HUDEP-2 (cell line): Measurements from ENCODE around the gene HSPA5.
"Not testable (repeated sequence)": the region's sequence is repeated elsewhere in the genome, so short reads cannot be mapped to it uniquely, and the experiment has no call there.

Experiments used
- DNase-seq, 76 experiments: peaks; one replicate each; lab custom pipeline; 2025; ENCODE audit not compliant: unreplicated experiment in 76 of 76; lab: John Stamatoyannopoulos, UW

HSPA5 gene

GRCh38 chr9:125243792-125244260 is 2.7 kb upstream of the HSPA5 start:
- DNase-seq: no peak

GRCh38 chr9:125241863-125242739 is 958 bp upstream of the HSPA5 start:
- peak in 10 of 76 experiments; percentile 12 to 67 (median 24) for DNase-seq

- DNase-seq: peak in 40 of 76 experiments; percentile 10 to 71 (median 40)
These were observed 519 bp downstream of the HSPA5 start for GRCh38 chr9:125240649-125240999.

- DNase-seq: no peak
These were observed 1.2 kb downstream of the HSPA5 start for GRCh38 chr9:125239631-125240597.

GRCh38 chr9:125238915-125239446 is 2.2 kb downstream of the HSPA5 start:
- DNase-seq: no peak

- no peak for DNase-seq
These were observed 2.8 kb downstream of the HSPA5 start for GRCh38 chr9:125238127-125238914.

GRCh38 chr9:125236520-125237159 is 4.5 kb downstream of the HSPA5 start:
- DNase-seq: not testable (repeated sequence)

GRCh38 chr9:125235804-125236519 is 5.2 kb downstream of the HSPA5 start:
- DNase-seq: no peak

- not testable (repeated sequence) for DNase-seq
These were observed 7.0 kb downstream of the HSPA5 start for GRCh38 chr9:125234099-125234498.

- DNase-seq: no peak
These were observed 7.5 kb downstream of the HSPA5 start for GRCh38 chr9:125233678-125234077.

- DNase-seq: no peak
These were observed 13.4 kb downstream of the HSPA5 start for GRCh38 chr9:125227761-125228160.

- DNase-seq: not testable (repeated sequence)
These were observed 16.3 kb downstream of the HSPA5 start for GRCh38 chr9:125224858-125225257.

- no peak for DNase-seq
These were observed 22.5 kb downstream of the HSPA5 start for GRCh38 chr9:125218621-125219020.

- no peak for DNase-seq
These were observed 27.0 kb downstream of the HSPA5 start for GRCh38 chr9:125214186-125214585.

- DNase-seq: no peak
These were observed 36.7 kb downstream of the HSPA5 start for GRCh38 chr9:125204477-125204876.

GRCh38 chr9:125202846-125203618 is 38.1 kb downstream of the HSPA5 start:
- peak in 1 of 76 experiments; percentile 1 for DNase-seq

GRCh38 chr9:125200216-125201047 is 40.7 kb downstream of the HSPA5 start, which contains the start of gene RABEPK:
Gene RABEPK, plus strand, starts transcription at chr9:125200542. Its CDS starts 2,472 bp downstream, at chr9:125203014.
- peak in 74 of 76 experiments; percentile 39 to 99 (median 80) for DNase-seq
